OCI-M2 (cell line): Measurements from ENCODE around the gene WIZ.

Source experiments
- DNase-seq: peaks from one replicate; lab custom pipeline; 2025; ENCODE audit not compliant: unreplicated experiment; lab: John Stamatoyannopoulos, UW

Gene WIZ

DNA sequence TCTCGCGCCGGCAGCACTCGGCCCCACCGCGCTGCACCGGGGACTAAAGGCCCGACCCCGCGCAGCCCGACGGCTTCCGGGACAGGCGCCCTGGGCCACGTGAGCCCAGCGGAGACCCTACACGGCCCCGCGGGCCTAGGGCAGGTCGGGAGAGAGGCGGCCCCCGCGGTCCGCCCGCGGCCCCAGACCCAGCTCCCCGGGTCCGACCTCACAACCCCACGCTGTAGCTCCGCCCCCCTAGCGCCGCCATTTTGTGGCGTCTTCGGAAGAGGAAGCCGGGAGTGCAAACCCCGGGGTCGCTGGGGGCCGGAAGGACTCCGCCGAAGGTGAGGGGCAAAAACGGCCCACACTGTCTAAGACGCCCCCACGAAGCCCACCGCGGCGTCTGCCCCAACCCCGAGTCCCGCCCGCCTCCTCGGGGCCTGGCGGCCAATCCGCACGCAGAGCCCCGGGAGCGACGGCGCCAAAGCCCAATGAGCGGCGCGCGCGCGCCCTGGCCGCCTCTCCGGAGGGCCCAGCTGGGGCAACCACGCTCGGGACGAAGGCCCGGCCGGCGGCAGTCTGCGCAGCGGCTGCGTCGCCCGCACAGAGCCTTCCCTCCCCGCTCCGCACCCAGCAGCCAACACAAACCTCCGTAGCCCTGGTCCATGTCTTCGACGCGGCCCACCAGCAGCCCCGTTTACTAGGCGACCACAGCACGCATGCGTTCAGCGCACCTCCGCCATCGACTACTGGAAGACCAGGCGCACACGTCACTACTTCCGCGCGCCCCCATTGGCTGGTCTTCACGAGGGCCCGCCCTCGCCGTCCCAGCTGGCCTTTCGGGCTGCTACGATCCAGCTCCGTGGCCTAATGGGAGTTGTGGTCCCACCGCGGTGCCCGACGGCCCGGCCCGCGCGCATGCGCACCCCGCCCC, 70.4 kb downstream of the WIZ start, which contains the start of gene AKAP8:
Gene AKAP8, minus strand, starts transcription at position 705 of the 916 bp plus-strand sequence. Its CDS starts 56 bp downstream, at position 649.
- peak; percentile 96 for DNase-seq

DNA sequence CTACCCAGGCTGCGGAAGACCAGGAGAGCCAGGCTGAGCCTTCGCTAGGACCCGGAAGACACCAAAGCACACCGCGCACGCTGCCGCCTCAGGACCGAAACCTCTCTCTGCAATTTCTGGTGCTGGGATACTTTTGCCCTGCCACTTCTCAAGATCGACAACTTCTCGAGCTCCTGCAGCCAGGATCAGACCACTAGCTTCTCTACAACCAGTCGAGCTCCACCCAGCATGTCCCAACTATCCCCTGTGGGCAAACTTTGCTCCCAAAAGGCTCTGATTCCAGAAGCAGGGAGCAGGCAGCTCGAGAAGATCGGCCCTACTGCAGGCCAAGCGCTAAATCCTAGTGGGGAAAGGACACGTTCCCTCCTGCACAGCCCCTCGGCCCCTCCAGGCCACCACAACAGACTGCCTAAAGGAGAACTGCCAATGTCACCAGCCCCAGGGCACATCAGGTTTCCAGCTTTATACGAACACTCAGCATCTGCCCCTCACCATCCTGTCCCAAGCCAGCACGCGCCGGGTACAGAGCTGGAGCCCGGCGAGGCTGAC, 71.1 kb downstream of the WIZ start:
- no peak for DNase-seq

DNA sequence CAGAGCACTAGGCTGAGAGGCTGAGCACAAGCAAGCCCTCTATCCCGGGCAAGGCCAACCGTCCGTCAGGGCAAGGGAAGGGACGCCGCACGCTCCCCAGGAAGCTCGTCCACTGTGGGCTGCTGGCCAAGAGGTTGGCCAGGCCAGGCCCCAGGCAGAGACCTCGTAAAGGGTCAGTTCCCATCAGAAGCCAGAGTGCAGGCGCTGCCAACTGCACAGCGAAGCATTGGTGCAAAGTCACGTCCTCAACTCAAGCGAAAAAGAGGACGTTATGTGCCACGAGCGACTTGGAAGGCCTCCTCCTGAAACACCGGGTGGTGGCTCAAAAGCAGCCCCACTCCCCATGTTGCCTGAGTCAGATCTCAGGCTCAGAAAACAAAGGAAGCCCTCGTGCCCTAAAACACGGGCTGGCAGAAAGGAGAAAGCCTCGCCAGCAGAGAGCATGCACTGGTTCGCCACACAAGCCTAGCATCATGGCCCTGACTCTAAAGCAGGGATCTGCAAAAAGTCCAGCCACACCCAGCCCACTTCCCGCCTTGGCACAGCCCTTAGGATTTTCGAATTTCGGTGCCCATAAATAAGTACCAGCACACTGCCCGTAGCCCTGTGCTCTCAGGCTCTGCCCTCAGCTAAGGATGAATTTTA, 74.8 kb downstream of the WIZ start:
- no peak for DNase-seq

GRCh38 chr19:15374105-15374651, 75.6 kb downstream of the WIZ start:
- no peak for DNase-seq

- no peak for DNase-seq
Observed at GRCh38 chr19:15373644-15374043, 76.1 kb downstream of the WIZ start.

DNA sequence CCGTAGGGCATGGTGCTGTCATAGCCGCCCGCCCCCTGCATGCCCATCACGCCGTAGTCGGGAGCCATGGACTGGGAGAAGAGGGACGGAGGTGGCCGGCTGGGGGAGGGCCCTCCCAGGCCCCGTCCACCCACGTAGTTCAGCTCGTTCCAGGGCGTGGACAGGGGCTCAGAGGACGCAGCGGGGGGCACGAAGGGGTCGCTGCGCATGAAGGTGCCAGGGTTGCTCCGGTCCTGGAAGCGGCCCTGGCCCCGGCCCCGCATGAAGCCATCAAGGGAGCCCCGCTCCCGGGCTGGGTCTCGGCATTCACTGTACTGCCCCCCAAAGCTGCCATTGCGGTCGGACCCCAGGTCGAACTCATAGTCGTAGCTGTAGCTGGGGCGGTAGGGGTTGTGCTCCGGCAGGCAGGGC, 76.9 kb downstream of the WIZ start:
- DNase-seq, result no peak

DNA sequence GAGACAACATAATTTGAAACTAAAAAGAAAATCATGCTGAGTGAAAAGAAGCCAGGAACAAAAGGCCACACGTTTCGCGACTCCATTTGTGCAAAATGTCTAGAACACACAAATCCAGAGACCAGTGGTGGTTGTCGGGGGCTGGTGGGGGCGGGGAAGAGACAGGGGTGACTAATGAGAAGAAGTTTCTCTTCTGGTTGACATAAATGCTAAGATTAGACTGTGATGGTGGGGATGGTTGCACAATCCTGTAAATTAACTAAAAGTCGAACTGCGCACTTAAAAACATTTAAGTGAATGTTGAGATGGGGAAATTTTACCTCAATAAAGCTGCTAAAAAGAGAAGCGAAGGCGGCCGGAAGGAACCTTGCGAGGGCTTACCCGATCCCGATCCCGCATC, 77.3 kb downstream of the WIZ start:
- DNase-seq, result no peak

- DNase-seq, result no peak
Observed at GRCh38 chr19:15371786-15372380, 77.9 kb downstream of the WIZ start.

- no peak for DNase-seq
Observed at GRCh38 chr19:15371119-15371518, 78.6 kb downstream of the WIZ start.
